Esophagus squamous epithelium (tissue), 5 donors: ENCODE results near the gene ARHGAP26. TPM values are rescaled to one million over a fixed set of nuclear protein-coding genes. Genes with fewer than 3 reads are reported as not detected.
A peak's percentile ranks its signal among the peaks of the same experiment; 100 is the strongest.

Experiments
- DNase-seq: peaks from one replicate; lab custom pipeline; 2025; lab: John Stamatoyannopoulos, UW
- H3K27ac ChIP-seq, 4 donors: fragments of 200-600 bp; sonication (generic); one replicate each; pipeline ENCODE4 v1.5.1; 2016 to 2019; ENCODE audit warnings: mild to moderate bottlenecking in 1 of 4
- H3K27me3 ChIP-seq, 4 donors: fragments of 200-600 bp; sonication (generic); 1 replicate in 3 of 4; 2 replicates in 1 of 4; pipeline versions ENCODE4 v1.5.1 to v1.6.0; 2017 to 2021; ENCODE audit warnings: antibody characterized with exemption in 1 of 4
- H3K36me3 ChIP-seq, 3 donors: fragments of 200-600 bp; sonication (generic); one replicate each; pipeline ENCODE4 v1.5.1; 2016 to 2019
- H3K4me1 ChIP-seq, 3 donors: fragments of 200-600 bp; sonication (generic); one replicate each; pipeline ENCODE4 v1.5.1; 2017 to 2019
- H3K4me3 ChIP-seq, 4 donors: fragments of 200-600 bp; sonication (generic); 1 replicate in 3 of 4; 2 replicates in 1 of 4; pipeline ENCODE4 v1.5.1; 2016 to 2019; ENCODE audit warnings: mild to moderate bottlenecking in 2 of 4, moderate library complexity in 1 of 4
- H3K9me3 ChIP-seq, 3 donors: fragments of 200-600 bp; sonication (generic); one replicate each; pipeline ENCODE4 v1.5.1; 2016 to 2019
- CTCF ChIP-seq, 6 experiments: fragments of 450-650 bp in 4 of 6; fragments of 200-600 bp in 2 of 6; sonication (generic) in 2 of 6; IDR thresholded peaks; one replicate each; pipeline ENCODE4 v1.5.1; 2016 to 2019; ENCODE audit warnings: antibody characterized with exemption in 6 of 6, mild to moderate bottlenecking in 4 of 6, moderate library complexity in 4 of 6
- POLR2A ChIP-seq, 4 donors: fragments of 450-650 bp; IDR thresholded peaks; one replicate each; pipeline ENCODE4 v1.6.1; 2017; ENCODE audit warnings: antibody characterized with exemption in 4 of 4, mild to moderate bottlenecking in 4 of 4, moderate library complexity in 3 of 4
- WGBS, 2 donors: methylation state at CpG; one replicate each; pipeline ENCODE4 v1.1.5; 2018; 5-methylcytosine and 5-hydroxymethylcytosine counted together
- intact Hi-C: fragments of 100-400 bp; cut with DNase I; formaldehyde crosslinking; loops from one replicate; pipeline ENCODE4 v1.15.0; 2022
- total RNA-seq, 4 donors: library from RNA; depleted of rRNA; stranded (reverse); fragments of >200 nt; gene quantifications; one replicate each; pipeline ENCODE4 v1.1.0, GENCODE V29; 2016
- donor health status: DM: yes; HTN: yes; CAD: no.

Gene ARHGAP26
- 10 to 100 TPM in 3 of 4 donors, 1 to 10 TPM in 1; 4.4 to 18.7 (median 15.4) TPM for total RNA-seq

GRCh38 chr5:142769793-142770649 is at the start of gene ARHGAP26:
Gene ARHGAP26 (plus strand): TSS chr5:142770377. CDS start chr5:142770762, 385 bp downstream.
- peak within 1 kb of the TSS; percentile 86 to 93 (median 92) for H3K27ac ChIP-seq
- 0% methylated on average over 1 to 54 of the region's 87 CpGs for WGBS, 2 donors
- TF ChIP-seq CTCF (IDR thresholded peaks at IDR 0.05) (peak in 3 of 6 experiments; percentile 16 to 30 (median 27)), POLR2A (IDR thresholded peaks at IDR 0.05) (peak in 3 of 4 donors; percentile 99 to 100 (median 99))
- intact Hi-C loops: loop anchor here (5.0 kb wide), 1 partner anchor 102 kb away; no protein-coding TSS in a partner anchor
- no peaks in the 10 kb centered on the region for H3K27me3 ChIP-seq
- no peaks in the 10 kb centered on the region for H3K36me3 ChIP-seq
- peaks cover 5 to 32% (median 17%) of the 10 kb centered on the region in 3 donors for H3K4me1 ChIP-seq
- H3K9me3 ChIP-seq: no peaks in the 10 kb centered on the region
- H3K4me3 ChIP-seq: peak within 1 kb of the TSS; percentile 65 to 91 (median 78)
- peak; percentile 85 for DNase-seq

- WGBS, 2 donors: 47 to 56% methylated on average over 7 to 10 of the region's 13 CpGs
- intact Hi-C loops: no loop called here
- H3K4me1 ChIP-seq: peaks cover 0 to 23% (median 3%) of the 10 kb centered on the region in 3 donors
- H3K27ac ChIP-seq: no peak overlapping the region
- H3K27me3 ChIP-seq: peaks cover 0 to 14% (median 0%) of the 10 kb centered on the region in 4 donors
- H3K4me3 ChIP-seq: no peak overlapping the region
- H3K9me3 ChIP-seq: no peaks in the 10 kb centered on the region
- DNase-seq: no peak
- peak in 1 of 6 experiments; percentile 34 for TF ChIP-seq CTCF (IDR thresholded peaks at IDR 0.05)
- TF ChIP-seq POLR2A (IDR thresholded peaks at IDR 0.05): no peak
- no peaks in the 10 kb centered on the region for H3K36me3 ChIP-seq
Observed at GRCh38 chr5:142720641-142721271, 49.4 kb upstream of the ARHGAP26 start.

- Histone ChIP-seq H3K27ac (no peak overlapping the region), H3K4me3 (no peak overlapping the region), H3K9me3 (no peaks in the 10 kb centered on the region), H3K4me1 (peaks cover 0 to 25% (median 0%) of the 10 kb centered on the region in 3 donors), H3K36me3 (no peaks in the 10 kb centered on the region), H3K27me3 (peaks cover 0 to 11% (median 0%) of the 10 kb centered on the region in 4 donors)
- WGBS, 2 donors: 92 to 97% methylated on average over 5 to 6 of the region's 6 CpGs
- intact Hi-C loops: no loop called here
- TF ChIP-seq CTCF (IDR thresholded peaks at IDR 0.05) (no peak), POLR2A (IDR thresholded peaks at IDR 0.05) (no peak)
- DNase-seq: no peak
Observed at GRCh38 chr5:142722146-142722545, 48.0 kb upstream of the ARHGAP26 start.

GRCh38 chr5:142722896-142723295 is 47.3 kb upstream of the ARHGAP26 start:
- no peak overlapping the region for H3K4me3 ChIP-seq
- H3K4me1 ChIP-seq: peaks cover 0 to 19% (median 0%) of the 10 kb centered on the region in 3 donors
- no peaks in the 10 kb centered on the region for H3K9me3 ChIP-seq
- 85 to 95% methylated on average over 3 of the region's 4 CpGs for WGBS, 2 donors
- H3K27ac ChIP-seq: no peak overlapping the region
- TF ChIP-seq POLR2A (IDR thresholded peaks at IDR 0.05) (no peak), CTCF (IDR thresholded peaks at IDR 0.05) (no peak)
- H3K27me3 ChIP-seq: peaks cover 0 to 11% (median 0%) of the 10 kb centered on the region in 4 donors
- no peak for DNase-seq
- intact Hi-C loops: no loop called here
- no peaks in the 10 kb centered on the region for H3K36me3 ChIP-seq
